ENCODE results near the gene BDH2.

DNA sequence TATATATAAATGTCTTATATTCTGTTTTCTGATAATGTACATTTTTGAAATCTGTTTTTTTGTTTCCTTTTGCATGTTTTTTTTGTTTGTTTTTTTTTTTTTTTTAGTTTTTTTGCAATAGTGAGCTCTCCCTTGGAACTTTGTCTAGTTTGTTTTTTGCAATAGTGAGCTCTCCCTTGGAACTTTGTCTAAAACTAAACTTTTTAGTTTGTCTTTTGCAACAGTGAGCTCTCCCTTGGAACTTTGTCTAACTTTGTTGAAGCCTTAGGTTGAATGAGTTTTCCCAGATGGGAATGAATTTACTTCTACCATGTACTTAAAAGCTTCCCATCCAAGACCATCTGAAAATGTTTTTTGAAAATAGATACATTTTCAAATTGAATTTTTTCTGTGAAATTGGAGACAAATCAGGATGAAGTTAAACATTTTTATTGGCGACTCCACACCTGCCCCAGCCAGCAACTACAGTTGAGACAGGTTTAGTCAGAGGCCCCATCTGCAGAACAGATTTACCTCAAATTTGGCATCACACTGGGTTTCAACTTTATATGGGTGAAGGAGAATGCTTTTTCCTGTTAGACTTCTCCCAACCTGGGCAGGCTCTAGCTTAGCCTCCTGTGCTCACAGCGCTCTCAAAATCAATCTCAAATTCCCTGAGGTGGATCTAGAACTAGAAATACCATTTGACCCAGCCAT lies 39.0 kb downstream of the BDH2 start:
- TF ChIP-seq, protein P1, sequence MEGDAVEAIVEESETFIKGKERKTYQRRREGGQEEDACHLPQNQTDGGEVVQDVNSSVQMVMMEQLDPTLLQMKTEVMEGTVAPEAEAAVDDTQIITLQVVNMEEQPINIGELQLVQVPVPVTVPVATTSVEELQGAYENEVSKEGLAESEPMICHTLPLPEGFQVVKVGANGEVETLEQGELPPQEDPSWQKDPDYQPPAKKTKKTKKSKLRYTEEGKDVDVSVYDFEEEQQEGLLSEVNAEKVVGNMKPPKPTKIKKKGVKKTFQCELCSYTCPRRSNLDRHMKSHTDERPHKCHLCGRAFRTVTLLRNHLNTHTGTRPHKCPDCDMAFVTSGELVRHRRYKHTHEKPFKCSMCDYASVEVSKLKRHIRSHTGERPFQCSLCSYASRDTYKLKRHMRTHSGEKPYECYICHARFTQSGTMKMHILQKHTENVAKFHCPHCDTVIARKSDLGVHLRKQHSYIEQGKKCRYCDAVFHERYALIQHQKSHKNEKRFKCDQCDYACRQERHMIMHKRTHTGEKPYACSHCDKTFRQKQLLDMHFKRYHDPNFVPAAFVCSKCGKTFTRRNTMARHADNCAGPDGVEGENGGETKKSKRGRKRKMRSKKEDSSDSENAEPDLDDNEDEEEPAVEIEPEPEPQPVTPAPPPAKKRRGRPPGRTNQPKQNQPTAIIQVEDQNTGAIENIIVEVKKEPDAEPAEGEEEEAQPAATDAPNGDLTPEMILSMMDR (IDR thresholded peaks at IDR 0.05) = no peak
- TF ChIP-seq POLR2A (IDR thresholded peaks at IDR 0.05) (no peak), EP300 (IDR thresholded peaks at IDR 0.05) (no peak)

Data from upper lobe of left lung (tissue), 4 donors.